ACHN (cell line): ENCODE data around the gene TGFBR3L.
A peak's percentile ranks its signal among the peaks of the same experiment; 100 is the strongest.

Experiments
- DNase-seq: peaks from one replicate; pipeline ENCODE4 v3.0.0-alpha.2; 2015
- in situ Hi-C: cut with HindIII; loops from 2 replicates; pipeline ENCODE4 v1.10.0; 2017; ENCODE audit warnings: low sequenced_read_pairs, low pct_ligation_motif_present, low pct_unique_long_range_greater_than_20kb

Gene TGFBR3L

DNA sequence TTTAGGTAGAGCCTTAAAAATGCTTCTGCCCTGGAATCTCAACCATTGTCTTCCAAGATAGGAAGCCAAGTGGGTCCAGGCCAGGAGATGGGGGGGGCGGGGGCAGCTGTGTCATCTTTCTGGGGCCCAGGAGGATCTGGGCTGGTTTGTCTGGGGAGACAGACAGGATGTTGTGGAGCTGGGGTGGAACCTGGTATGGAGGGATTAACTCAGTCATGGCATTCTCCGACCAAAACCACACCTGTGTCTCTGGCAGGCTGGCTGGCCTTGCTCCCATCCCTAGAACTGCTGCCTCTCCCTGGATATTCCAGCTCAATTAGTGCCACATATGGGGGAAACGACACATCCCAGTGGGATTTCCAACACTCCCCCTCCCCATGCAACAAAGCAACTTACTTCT, 13.7 kb upstream of the TGFBR3L start:
- in situ Hi-C loops = no loop called here
- no peak for DNase-seq

DNA sequence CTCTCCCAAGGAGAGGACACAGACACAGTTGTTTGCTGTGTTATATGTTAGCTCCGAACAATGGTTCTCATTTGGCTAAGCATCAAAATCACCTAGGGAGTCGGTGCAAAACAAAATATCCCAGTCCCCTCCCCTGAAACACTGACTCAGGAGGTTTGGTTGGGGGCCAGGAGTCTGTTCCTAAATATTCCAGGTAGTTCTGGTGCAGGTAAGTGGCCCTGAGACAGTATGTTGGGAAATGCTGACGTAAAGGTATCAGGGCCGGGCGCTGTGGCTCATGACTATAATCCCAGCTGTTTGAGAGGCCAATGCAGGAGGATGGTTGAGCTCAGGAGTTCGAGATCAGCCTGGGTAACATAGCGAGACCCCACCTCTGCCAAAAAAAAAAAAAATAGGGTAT, 13.3 kb upstream of the TGFBR3L start:
- no peak for DNase-seq
- in situ Hi-C loops = no loop called here

DNA sequence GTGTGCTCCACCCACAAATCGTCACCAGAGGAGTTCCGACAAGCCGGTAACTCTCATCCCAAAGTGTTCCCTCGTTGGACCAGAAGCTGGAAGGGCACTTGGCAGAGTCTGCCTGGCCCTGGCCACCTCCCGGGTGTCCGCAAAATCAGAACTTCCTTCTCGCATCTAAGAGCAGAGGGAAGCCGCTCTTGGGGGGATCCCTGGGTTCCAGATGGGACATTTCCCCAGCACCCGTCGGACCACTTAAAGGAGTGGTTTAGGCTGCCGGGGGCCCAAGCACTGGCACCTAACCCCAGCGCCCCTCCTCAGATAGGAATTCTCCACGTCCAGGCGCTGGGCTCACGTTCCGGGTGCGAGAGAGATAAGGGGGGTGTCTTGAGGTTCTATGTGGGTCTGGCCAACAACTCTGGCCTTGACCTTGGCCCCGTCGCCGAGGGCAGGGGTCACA, 11.8 kb upstream of the TGFBR3L start:
- no peak for DNase-seq
- in situ Hi-C loops = no loop called here

DNA sequence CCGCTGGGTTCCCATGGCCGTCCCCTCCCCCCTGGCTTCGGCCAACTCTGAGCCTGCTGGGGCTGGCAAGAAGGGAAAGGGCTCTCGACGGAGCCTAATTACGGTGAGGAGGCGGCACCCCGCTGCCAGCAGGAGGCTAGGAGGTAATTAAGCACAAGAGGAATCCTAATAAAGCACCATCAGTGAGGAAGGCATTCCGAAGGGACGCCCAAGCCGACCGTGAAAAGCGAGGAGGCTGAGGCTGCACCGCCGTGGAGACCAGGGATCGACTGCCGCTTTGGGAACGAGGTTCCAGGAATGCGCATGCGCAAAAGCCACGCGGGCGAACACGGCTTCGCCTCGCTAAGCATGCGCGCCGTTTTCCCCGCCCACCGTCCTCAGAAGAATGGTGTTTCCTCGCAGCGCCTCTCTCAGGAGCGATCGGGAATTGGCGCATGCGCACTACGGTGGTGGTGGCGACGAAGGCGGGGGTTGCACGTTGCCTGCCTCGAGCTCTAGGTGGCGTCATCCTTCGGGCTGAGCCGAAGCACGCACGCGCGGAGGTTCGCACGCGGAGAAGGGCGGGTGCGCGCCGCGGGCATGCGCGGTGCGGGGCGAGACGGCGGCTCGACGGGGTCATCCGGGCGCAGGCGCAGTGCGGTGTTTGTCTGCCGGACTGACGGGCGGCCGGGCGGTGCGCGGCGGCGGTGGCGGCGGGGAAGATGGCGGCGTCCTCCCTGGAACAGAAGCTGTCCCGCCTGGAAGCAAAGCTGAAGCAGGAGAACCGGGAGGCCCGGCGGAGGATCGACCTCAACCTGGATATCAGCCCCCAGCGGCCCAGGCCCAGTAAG, 11.2 kb upstream of the TGFBR3L start, which contains the start of gene MAP2K7:
Gene MAP2K7, plus strand, starts transcription at position 634 of the 830 bp plus-strand sequence. Its CDS starts 68 bp downstream, at position 702.
- in situ Hi-C loops = no loop called here
- DNase-seq = peak; percentile 97

DNA sequence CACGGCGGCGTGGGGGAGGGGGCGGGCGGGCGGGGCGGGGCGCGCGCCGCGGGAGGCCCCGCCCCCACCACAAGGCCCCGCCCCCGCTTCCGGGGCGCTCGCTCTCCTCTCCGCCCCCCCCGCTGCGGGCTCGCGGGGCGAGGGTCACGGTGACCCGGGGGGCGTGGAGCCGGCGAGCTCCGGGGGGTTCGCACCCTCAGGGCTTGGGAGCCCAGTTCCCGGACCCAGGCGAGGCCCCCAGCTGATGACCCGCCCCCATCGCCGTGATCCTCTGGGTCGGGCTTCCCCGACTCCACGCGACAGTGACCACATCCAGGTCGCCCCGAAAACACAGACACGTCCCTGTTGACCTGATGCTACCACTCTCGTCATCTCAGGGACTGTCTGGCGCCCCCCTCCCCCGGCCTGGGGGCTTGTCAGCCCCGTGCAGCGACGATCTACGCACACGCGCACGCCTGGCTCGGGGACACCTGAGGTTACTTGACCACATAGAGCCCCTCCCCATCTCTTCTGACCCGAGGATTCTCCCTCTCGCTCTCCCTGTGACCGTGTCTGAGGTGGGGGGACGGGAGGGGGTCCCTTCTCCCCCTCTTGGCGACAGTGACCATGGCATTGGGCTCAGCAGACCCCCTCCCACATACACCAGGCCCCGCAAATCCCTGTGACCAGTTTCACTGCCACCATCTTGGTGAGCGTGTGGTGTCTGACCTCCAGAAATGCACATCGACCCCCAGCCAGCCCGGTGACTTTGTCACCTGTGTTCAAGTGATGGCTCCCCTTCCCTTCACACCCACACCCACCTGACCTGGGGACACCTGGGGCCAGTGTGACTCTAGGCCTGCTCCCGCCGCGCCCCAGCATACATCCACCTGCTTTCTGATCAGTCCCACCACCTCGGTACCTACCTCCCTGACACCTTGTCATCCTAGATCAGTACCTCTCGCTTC, 10.3 kb upstream of the TGFBR3L start:
- in situ Hi-C loops = no loop called here
- no peak for DNase-seq

DNA sequence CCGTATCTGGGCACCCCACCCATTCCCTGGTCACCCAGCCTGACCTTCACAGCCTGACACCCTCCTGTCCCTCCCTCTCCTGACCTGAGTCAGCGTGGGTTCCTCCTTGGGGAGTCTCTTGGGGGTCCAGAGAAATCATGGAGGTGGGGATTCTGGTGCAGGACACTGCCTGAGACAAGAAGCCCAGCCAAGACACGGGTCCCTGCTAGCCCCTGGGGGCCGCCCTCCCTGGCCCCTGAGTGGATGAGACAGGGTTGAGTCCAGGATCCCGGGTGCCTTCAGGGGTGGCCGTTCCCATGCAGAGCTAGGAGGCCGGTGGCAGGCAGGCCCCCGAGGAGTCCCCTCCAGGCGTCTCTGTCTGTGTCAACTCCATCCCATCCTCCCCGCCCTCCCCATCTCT, 9.4 kb upstream of the TGFBR3L start:
- in situ Hi-C loops = no loop called here
- DNase-seq = no peak

DNA sequence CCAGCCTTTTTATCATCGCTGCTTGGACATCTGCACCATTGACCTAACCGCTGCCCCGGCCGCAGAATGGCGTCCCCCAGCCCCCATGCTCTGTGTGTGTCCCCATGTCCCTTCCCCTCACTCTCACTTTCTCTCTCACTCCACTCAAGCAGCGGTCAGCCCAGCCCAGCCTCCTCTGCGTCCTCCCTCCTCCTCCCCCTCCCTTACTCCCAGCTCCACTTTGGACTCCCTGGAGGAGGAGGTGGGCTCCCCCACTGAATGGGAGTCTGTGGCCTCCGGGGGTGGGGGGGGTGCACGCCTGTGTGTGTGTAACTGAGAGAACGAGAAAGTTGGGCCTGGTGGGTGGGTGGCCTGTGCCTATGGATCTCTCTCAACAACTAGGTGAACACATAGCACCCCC, 8.8 kb upstream of the TGFBR3L start:
- in situ Hi-C loops = no loop called here
- DNase-seq = no peak

DNA sequence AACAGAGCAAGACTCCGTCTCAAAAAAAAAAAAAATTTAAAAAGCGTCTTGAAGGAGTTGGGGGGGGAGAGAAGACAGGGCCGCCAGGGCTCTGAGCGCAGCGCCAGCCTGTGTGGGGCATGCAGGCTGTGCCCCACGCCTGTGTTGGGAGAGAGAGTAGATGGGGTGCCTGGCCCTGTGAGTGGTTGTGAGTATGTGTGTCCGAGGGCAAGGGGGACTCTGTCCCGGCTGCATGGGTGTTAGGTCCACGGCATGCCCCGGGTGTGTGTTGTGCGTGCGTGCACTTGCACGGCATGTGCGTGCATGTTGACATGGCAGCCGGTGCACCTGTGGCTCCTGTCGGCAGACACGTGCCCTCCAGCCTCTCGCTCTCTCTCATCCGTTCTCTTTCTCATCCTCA, 7.5 kb upstream of the TGFBR3L start:
- in situ Hi-C loops = no loop called here
- DNase-seq = no peak

DNA sequence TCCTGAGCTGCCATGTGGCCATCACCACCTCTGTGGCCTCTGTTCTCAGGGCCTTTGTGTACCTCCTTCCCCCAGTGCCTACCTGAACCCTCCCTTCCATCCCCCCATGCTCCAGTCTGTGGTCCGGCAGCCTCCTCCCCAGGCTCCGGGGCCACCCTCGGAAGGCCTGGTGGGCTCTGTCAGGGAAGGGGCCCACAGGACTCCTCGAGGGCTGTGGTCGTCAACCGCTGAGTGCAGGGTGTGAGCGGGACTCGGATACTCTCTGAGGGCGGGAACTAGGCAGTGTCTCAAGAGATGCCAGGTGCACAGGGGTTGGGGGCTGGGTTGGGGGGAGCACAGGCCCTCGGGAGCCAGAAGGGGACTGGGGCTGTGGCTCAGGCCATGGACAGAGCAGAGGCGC, 7.1 kb upstream of the TGFBR3L start:
- in situ Hi-C loops = no loop called here
- no peak for DNase-seq

DNA sequence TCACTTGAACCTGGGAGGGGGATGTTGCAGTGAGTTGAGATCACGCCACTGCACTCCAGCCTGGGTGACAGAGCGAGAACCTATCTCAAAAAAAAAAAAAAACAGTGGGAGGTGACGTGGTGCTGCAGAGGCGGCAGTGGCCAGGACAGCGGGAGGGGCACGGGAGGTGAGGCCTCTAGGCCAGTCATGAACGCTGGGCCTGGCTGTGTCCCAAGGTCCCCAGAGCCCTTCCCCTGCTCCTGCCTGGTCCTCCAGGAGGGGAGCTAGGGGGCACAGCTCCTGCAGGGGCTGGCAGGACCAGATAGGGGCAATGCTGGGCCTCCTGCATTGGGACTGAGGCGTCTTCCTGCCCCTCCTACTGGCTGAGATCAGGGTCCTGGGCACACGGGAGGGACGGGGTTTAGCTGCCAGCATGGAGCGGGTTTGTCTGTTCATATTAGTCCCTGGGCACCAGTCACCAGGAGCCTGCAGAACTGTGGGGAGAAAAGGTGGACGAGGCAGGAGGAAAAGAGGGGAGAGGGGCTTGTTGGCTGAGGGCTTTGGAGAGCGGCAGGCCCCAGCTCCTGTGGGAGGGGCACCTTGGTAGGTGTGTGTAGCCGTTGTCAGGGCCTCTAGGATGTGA, 6.4 kb upstream of the TGFBR3L start:
- DNase-seq = no peak
- in situ Hi-C loops = no loop called here

DNA sequence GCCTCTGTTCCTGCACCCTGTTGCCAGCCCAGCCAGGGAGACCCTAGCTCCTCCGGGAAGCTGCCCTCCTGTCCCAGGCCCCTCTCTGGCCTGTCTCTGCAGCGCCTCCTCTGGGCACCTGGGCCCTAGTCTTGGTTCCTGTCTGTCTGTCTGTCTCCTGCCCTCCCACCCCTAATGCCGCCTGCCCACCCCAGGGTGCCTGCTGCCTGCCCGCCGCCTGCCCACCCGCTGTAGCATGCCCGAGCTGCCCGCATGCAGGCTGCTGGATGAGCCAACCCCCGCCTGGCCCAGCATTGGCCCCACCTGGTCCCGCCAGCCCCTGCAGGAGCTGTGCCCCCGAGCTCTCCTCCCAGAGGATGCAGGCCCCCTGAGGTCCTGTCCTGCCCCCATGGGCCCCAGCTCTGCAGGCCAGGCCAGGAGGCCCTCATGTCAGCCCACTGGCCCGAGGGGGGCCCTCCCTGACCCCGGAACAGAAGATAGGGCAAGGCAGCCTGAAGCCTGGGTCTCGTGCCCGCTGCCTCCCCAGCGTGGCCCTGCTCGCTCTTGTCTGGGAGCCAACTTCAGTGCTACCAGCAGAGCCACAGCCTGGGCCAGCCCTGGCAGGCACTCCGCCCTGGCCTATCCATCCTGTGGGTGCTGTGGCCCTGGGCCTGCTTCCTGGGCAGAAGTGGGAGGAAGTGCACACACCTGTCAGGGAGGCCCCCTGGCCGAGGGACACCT, 5.7 kb upstream of the TGFBR3L start:
- no peak for DNase-seq
- in situ Hi-C loops = no loop called here

DNA sequence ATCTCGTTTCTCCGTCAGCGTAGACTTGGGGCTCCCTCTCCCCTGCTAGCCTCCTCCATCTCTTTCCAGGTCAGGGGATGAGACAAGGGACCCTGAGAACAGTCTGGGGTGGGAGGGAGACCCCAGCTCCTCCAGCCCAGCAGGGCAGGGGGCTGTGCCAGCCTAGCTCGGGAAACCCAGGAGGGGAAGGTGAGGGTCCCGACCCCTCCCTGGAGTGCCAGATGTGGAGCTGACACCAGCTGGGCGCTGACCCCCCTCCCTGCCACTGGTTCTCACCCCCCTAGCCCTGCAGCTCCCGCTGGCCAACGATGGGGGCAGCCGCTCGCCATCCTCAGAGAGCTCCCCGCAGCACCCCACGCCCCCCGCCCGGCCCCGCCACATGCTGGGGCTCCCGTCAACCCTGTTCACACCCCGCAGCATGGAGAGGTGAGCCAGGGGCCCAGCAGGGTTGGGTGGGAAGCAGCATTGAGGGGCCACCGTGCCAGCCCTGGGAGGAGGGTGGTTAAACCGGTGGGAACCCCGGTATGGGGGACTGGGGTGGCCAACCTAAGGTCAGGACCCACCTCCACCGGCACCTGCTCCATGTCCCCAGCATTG, 5.1 kb upstream of the TGFBR3L start:
- in situ Hi-C loops = no loop called here
- no peak for DNase-seq

DNA sequence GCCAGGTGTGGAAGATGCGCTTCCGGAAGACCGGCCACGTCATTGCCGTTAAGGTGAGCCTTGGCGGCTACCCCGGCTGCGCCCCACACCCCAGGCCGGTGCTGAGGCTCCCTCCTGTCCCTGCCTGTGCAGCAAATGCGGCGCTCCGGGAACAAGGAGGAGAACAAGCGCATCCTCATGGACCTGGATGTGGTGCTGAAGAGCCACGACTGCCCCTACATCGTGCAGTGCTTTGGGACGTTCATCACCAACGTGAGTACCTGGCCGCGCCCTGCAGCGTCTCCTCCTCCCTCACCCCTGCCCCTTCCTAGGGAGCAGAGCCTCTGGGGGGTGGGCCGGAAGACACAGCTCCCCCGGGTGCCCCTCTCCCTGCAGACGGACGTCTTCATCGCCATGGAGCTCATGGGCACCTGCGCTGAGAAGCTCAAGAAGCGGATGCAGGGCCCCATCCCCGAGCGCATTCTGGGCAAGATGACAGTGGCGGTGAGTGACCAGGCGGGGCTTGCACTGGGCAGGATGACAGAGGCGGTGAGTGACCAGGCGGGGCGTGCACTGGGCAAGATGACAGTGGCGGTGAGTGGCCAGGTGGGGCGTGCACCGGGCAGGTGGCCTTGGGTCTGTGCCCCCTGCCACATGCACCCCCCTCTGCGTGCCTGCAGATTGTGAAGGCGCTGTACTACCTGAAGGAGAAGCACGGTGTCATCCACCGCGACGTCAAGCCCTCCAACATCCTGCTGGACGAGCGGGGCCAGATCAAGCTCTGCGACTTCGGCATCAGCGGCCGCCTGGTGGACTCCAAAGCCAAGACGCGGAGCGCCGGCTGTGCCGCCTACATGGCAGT, 4.1 kb upstream of the TGFBR3L start:
- no peak for DNase-seq
- in situ Hi-C loops = no loop called here

DNA sequence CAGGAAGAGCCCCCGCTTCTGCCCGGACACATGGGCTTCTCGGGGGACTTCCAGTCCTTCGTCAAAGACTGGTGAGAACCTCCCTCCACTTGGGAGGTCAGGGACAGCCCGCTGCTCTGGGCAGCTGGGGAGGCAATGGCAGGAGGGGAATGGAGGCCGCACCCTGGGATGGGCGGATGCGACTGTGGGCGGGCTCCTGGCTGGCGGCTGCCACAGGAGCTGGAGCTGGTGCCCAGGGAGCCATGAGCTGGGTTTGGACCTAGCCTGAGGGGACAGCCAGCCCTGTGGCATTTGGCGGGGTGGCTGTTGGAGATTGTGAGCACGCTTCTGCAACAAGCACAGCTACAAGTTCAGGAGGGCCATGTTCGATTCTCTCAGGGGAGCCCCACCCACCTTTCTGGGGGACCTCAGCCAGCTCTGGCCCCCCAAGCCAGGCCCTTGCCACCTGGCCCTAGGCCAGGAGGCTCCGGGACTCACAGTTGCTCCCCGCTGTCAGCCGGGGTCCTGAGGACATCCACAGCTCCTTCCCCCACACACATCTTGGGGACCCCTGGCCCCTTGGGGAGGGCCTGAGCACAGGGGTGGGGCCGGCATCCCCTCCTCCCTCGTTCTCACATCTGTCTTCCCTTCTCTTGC, 3.0 kb upstream of the TGFBR3L start:
- DNase-seq = no peak
- in situ Hi-C loops = no loop called here

DNA sequence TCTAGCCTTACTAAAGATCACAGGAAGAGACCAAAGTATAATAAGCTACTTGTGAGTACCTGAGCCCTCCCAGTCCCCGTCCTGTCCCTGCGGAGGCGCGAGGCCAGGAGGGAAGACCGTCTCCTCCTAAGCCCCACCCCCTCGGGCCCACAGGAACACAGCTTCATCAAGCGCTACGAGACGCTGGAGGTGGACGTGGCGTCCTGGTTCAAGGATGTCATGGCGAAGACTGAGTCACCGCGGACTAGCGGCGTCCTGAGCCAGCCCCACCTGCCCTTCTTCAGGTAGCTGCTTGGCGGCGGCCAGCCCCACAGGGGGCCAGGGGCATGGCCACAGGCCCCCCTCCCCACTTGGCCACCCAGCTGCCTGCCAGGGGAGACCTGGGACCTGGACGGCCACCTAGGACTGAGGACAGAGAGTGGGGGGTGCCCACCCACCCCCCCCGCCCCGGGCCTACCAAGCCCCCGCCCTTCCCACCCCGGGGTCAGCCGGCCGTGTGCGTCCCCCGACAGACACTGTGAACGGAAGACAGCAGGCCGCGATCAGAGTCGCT, 2.4 kb upstream of the TGFBR3L start:
- DNase-seq = no peak
- in situ Hi-C loops = no loop called here

DNA sequence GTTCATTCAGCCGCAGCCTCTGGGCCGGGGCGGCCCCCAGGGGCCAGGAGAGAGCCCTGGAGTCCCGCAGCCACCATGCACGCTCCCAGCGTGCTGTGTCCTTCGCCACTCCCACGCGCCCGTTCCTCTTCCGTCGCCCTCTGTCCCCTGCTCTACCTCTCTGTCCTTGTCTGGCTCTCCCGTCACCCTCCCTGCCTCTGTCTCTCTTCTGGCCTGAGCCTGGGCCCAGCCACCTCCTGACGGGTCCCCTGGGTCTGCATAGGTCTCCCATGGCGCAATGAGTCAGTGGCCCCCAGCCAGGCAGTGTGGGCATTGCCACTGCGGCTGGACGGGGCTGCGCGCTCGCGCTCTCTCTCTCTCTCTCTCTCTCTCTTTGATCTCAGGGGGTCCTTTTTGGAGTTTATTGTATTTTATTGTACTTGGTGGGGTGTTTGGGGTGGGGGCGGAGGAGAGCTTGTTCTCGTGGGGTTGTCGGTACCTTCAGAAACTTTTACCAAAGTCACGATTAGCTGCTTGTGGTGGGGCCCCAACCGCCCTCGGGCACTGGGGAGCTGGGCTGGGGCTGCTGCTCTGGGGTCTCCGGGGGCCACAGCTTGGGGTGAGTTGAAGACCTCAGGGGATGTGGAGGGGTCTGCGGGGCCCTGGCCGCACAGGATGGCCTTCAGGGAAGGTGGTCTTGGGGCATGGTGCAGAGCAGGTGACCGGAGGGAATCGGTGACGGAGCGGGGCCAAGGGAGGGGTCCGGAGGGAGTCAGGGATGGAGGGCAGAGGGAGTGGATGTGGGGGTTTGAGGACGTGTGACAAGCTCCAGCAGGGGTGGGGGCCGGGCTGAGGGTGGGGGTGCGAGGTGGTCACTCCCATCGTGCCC, 1.7 kb upstream of the TGFBR3L start:
- no peak for DNase-seq
- in situ Hi-C loops = no loop called here
